C4-2B (cell line): ENCODE measurements around the gene PAIP2.

ENCODE experiments used
- H3K27ac ChIP-seq: fragments of 450-650 bp; 2 replicates; pipeline ENCODE4 v1.5.1; 2017
- ZFX ChIP-seq: fragments of 450-650 bp; IDR thresholded peaks from 2 replicates; pipeline ENCODE4 v1.6.1; 2017
- TF ChIP-seq, protein P1 (sequence below): fragments of 450-650 bp; conservative IDR thresholded peaks from 2 replicates; pipeline ENCODE4 v1.5.1; 2017; ENCODE audit warnings: mild to moderate bottlenecking

The PAIP2 gene

DNA sequence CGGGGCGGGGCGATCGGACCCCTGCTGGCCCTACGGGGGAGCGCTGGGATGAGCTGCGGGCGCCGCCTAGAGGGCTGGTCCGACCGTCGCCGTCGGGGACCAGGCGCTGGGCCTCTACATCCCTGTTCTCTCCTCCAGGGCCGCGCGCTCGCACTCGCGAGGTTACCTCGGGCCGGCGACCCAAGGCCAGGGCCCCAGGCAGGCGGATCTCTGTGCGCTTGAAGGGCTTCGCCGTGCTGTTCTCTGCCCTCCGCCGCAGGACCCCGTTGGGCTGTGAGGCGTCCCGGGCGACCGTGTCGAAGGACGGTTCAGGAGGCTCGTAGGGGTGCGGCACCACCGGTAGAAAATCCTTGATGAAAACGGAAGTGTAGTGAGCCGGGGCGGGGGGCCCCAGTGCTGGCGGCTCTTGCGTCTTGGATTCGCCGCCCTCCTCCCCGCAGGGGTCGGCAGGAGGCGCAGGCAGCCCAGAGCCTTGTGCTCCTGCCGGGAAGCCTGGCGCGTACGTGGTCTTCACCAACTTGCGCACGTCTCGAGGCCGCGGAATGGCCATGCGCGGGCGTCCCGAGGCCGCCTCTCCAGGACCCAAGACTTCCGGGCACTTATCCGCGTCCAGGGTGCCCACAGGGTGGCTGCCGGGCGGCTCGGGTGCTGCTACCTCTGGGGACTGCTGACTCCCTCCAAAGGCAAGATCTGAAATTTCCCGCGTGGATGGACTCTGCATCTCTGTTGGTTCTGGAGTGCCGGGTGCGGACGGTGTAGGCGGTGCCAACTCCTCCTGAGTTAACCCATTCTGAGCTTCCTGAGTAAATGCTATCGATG, 51.2 kb downstream of the PAIP2 start:
- H3K27ac ChIP-seq: no peak overlapping the region
- TF ChIP-seq, protein P1, sequence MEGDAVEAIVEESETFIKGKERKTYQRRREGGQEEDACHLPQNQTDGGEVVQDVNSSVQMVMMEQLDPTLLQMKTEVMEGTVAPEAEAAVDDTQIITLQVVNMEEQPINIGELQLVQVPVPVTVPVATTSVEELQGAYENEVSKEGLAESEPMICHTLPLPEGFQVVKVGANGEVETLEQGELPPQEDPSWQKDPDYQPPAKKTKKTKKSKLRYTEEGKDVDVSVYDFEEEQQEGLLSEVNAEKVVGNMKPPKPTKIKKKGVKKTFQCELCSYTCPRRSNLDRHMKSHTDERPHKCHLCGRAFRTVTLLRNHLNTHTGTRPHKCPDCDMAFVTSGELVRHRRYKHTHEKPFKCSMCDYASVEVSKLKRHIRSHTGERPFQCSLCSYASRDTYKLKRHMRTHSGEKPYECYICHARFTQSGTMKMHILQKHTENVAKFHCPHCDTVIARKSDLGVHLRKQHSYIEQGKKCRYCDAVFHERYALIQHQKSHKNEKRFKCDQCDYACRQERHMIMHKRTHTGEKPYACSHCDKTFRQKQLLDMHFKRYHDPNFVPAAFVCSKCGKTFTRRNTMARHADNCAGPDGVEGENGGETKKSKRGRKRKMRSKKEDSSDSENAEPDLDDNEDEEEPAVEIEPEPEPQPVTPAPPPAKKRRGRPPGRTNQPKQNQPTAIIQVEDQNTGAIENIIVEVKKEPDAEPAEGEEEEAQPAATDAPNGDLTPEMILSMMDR: no peak
- TF ChIP-seq ZFX: no peak

DNA sequence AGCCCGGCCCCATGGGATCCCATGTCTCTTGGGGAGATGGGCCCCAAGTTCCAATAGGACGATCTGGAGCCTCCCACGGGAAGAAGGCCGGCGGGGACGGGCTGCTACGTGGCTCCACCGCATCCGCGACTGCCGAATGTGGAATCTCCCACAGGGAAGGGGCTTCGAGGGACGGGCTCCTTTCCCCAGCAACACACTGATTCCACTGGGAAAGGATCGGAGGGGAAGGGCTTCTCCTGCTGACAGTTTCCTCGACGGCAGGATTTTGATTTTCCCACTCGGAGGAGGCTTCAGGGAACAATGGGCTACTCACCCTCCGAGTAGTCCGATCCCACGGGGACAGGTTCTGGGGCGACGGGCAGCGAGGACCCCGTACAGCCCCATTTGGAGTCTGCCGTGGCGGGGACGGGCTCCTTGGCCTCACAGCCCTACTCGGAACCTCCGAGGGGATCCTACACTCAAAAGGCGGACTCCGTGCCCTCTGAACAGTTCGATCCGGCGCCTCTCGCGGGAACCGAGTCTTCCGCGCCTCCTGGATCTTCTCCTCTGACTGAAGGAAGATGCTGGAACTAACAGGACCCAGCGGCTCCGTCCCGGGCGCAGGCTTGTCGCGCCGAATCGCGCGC, 52.0 kb downstream of the PAIP2 start:
- H3K27ac ChIP-seq: no peak overlapping the region
- no peak for TF ChIP-seq ZFX
- TF ChIP-seq, protein P1: no peak

DNA sequence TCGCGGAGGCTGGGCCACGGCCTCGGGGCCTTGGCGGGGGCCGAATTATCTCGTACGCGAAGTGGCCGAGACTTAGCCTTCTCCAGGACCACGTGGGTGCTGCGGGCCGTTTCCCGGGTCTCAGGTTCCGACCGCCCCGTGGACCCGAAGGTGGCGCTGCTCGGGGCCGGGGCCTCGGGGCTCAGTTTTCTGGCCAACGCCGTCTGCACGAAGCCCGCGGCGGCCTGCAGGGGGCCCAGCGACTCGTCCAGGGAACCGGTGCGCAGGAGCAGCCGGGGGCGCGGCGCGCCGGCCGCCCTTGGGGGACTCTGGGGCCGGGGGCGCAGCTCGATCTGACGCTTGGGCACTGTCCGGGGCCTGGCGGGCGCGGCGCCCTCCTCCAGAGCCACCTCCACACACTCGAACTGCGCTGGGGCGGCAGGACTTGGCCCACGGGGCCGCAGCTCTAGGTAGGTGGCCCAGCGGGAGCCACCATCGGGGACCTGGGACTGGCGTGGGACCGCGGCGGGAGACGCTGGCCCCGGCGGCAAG, 52.5 kb downstream of the PAIP2 start:
- no peak for TF ChIP-seq ZFX
- TF ChIP-seq, protein P1: no peak
- no peak overlapping the region for H3K27ac ChIP-seq

DNA sequence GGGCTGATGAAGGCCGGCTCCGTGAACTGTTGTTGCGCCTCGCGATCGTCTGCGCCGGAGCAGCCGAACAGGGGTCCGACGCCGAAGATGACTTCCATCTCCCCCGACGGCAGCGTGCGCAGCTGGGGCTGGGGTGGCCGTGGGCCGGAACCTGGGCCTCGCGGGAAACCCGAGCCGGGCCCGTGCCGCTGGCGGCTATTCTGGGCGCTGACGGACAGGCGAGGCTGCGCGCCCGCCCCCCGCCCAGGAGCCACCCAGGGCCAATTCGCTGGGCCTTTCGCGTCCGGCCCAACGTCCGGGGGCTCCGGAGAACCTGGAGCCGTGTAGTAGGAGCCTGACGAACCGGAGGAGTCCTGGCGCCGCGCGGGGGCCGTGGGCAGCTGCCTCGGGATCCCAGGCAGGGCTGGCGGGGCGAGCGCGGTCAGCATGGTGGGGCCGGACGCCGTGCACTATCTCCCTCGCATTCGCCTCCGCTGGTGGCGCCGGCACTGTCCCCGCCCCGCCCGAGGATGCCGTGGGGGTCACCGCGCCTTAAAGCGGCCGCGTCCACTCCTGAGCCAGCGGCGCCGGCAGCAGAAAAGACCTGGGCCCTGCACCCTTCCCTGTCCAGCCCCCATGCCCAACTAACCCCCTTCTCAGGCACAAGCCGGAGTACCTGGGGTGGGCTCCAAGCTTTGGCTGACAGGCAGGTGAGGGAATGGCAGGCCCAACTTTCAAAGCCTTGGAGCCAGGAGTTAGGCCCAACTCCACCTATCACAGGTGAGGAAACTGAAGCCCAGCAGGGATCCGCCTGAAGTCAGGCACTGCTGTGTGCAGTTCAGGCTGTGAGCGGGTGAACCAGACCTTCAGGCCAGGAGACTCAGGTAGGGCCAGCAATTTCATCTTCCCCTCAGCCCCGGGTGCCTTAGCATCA, 53.3 kb downstream of the PAIP2 start, which contains the start of gene PROB1:
Gene PROB1, minus strand, starts transcription at position 451 of the 913 bp plus-strand sequence. Its CDS starts 23 bp downstream, at position 428.
- TF ChIP-seq ZFX: no peak
- TF ChIP-seq, protein P1: no peak
- H3K27ac ChIP-seq: no peak within 1 kb of the TSS

DNA sequence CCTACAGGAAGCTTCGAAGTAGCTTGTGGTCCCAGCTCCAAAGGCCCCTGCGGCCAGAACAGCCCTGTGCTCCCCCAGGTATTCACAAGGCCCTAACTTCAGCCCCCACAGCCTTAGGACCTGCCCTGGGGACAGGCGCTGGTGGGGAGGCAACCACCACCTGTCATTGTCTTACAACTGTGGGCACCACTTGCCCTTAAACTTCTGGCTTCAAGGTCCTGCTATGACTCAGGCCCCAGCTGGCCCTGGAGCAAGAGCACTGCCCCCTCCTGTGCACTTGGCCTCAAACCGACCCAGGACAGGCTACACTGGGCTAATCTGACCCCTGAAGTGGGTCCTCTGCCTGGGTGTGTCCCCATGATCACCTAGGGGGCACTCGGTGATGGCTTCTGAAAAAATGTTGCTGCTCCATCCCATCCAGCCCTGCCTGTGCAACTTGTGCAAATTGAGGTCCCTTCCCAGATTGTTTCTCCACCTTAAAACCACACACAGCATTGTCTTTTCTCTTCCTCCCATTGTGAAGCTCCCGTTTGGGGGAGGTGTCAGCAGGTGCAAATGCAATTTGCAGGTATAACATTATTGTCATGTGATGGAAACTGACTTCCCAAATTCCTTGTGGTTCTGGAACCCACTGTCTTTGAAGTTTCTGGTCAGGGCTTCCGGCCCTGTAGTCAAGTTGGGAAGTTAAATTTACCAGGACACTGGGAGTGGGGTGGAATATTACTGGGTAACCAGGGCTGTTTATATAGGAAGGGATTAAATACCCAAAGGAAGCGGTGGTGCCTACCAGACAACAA, 54.4 kb downstream of the PAIP2 start:
- H3K27ac ChIP-seq: no peak overlapping the region
- no peak for TF ChIP-seq ZFX
- TF ChIP-seq, protein P1: no peak

DNA sequence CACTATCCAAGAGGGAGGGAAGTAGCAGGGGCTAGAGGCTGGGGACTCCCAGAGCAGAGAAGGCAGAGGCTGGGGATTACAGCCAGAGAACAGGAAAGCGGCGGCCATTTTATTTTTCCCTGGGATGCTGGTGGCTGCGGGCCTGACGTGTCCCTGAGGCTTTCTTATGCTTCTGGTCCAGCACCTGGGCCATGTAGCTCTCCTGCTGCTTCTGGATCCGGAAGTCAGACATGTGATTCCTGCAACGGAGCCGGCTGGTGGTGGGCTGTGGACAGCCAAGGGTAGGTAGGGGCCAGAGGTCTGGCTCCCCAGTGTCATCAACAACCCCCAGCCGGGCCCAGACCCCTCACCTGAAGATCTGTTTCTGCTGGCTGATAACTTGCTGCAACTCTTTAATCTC, 55.0 kb downstream of the PAIP2 start:
- TF ChIP-seq, protein P1: no peak
- TF ChIP-seq ZFX: no peak
- H3K27ac ChIP-seq: no peak overlapping the region
